Left ventricle myocardium inferior (tissue), 1 donor: ENCODE results near the gene COL4A2. TPM values are rescaled to one million over a fixed set of nuclear protein-coding genes. Genes with fewer than 3 reads are reported as not detected.
"Not testable (repeated sequence)": the region's sequence is repeated elsewhere in the genome, so short reads cannot be mapped to it uniquely, and the experiment has no call there.

Experiments used
- DNase-seq: peaks from one replicate; pipeline ENCODE4 v3.0.0-alpha.2; 2020
- H3K27ac ChIP-seq: fragments of 200-600 bp; replicated peaks from 2 replicates; pipeline ENCODE4 v1.8.0; 2021
- H3K27me3 ChIP-seq: fragments of 200-600 bp; 2 replicates; pipeline ENCODE4 v1.8.0; 2021; ENCODE audit warnings: low read depth
- H3K36me3 ChIP-seq: fragments of 200-600 bp; 2 replicates; pipeline ENCODE4 v1.8.0; 2021
- H3K4me1 ChIP-seq: fragments of 200-600 bp; 2 replicates; pipeline ENCODE4 v1.8.0; 2021
- H3K4me3 ChIP-seq: fragments of 200-600 bp; 2 replicates; pipeline ENCODE4 v1.8.0; 2021; ENCODE audit warnings: mild to moderate bottlenecking, moderate library complexity
- H3K9me3 ChIP-seq: fragments of 200-600 bp; replicated peaks from 2 replicates; pipeline ENCODE4 v1.8.0; 2021
- intact Hi-C: fragments of 100-400 bp; cut with micrococcal nuclease; formaldehyde crosslinking; loops from one replicate; pipeline ENCODE4 v1.11.0; 2022
- total RNA-seq: library from RNA; stranded (reverse); fragmentation: NEBNext Ultra II Directional; extraction: Animal tissue kit (Norgen Biotek cat#: 25700); gene quantifications from one replicate; pipeline ENCODE4 v1.2.1, GENCODE V29; 2021
- TF ChIP-seq, protein P1 (sequence below): fragments of 200-600 bp; IDR thresholded peaks from 2 replicates; pipeline ENCODE4 v1.8.0; 2021; ENCODE audit warnings: antibody characterized with exemption, mild to moderate bottlenecking, borderline replicate concordance
- donor health status: DM: no; HTN: yes; CAD: no; lungs with severe emphysema.

Gene COL4A2
- total RNA-seq, 1 donor from 2014 or later: 117 TPM

DNA sequence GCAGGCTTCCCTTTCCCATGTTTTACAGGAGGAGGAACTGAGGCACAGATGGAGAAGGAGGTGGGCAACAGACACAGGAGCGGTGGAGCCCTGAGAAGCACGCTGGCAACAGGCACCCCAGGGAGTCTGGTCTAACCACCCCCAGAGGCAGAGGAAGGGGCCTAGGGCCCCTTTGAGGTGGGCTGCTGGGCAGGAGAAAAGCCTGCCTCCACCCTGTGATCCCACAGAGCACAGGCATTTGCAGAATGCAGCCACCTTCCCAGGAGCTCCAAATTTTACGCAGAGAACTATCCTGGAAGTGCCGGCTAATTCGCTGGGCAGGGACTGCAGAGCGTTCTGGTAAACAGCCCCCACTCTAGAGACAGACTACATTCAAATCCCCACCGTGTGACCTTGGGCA is 224.0 kb downstream of the COL4A2 start:
- intact Hi-C loops: no loop called here
- Histone ChIP-seq H3K27me3 (no peaks in the 10 kb centered on the region), H3K36me3 (no peaks in the 10 kb centered on the region), H3K4me3 (no peak overlapping the region), H3K27ac (no peak overlapping the region), H3K4me1 (peaks cover 38% of the 10 kb centered on the region), H3K9me3 (no peaks in the 10 kb centered on the region)
- TF ChIP-seq, protein P1, sequence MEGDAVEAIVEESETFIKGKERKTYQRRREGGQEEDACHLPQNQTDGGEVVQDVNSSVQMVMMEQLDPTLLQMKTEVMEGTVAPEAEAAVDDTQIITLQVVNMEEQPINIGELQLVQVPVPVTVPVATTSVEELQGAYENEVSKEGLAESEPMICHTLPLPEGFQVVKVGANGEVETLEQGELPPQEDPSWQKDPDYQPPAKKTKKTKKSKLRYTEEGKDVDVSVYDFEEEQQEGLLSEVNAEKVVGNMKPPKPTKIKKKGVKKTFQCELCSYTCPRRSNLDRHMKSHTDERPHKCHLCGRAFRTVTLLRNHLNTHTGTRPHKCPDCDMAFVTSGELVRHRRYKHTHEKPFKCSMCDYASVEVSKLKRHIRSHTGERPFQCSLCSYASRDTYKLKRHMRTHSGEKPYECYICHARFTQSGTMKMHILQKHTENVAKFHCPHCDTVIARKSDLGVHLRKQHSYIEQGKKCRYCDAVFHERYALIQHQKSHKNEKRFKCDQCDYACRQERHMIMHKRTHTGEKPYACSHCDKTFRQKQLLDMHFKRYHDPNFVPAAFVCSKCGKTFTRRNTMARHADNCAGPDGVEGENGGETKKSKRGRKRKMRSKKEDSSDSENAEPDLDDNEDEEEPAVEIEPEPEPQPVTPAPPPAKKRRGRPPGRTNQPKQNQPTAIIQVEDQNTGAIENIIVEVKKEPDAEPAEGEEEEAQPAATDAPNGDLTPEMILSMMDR: no peak
- no peak for DNase-seq

DNA sequence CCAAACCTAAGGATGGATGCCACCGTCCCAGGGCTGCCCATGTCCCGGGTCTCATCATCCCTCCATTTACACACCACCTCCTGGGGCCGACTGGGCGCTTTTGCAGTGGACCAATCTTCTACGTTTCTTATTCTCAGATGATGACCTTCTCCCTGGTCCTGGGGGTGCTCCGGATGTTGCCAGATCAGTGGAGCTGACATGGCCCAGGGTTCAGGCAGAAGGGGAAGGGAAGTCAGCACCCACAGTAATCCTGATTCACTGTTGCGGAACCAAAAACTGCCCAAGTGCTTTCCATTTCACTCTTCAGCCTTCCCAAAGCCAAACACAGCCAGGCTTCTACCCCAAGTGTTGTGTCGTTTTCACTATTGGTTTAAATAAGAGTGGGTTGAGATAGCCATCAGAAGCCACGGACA is 224.6 kb downstream of the COL4A2 start:
- DNase-seq: no peak
- no peaks in the 10 kb centered on the region for H3K36me3 ChIP-seq
- no peaks in the 10 kb centered on the region for H3K9me3 ChIP-seq
- no peaks in the 10 kb centered on the region for H3K27me3 ChIP-seq
- TF ChIP-seq, protein P1: no peak
- intact Hi-C loops: no loop called here
- H3K27ac ChIP-seq: no peak overlapping the region
- H3K4me3 ChIP-seq: no peak overlapping the region
- peaks cover 35% of the 10 kb centered on the region for H3K4me1 ChIP-seq

DNA sequence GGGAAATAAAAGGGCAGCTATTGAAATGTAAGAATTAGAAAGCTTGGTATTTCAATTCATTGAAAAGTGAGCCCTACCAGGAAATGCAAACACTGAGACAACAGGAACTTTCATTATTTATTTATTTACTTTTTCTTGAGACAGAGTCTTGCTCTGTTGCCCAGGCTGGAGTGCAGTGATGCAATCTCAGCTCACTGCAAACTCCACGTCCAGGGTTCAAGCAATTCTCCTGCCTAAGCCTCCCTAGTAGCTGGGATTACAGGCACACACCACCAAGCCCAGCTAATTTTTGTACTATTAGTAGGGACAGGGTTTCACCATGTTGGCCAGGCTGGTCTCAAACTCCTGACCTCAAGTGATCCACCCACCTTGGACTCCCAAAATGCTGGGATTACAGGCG is 225.2 kb downstream of the COL4A2 start:
- DNase-seq, H3K4me3 ChIP-seq, H3K27ac ChIP-seq, intact Hi-C loops, H3K9me3 ChIP-seq, H3K27me3 ChIP-seq, H3K36me3 ChIP-seq: not testable (repeated sequence)
- H3K4me1 ChIP-seq: peaks cover 31% of the 10 kb centered on the region

GRCh38 chr13:110533771-110534670 is 226.9 kb downstream of the COL4A2 start:
- Histone ChIP-seq H3K4me3 (no peak overlapping the region), H3K9me3 (no peaks in the 10 kb centered on the region), H3K27ac (no peak overlapping the region), H3K27me3 (no peaks in the 10 kb centered on the region), H3K36me3 (no peaks in the 10 kb centered on the region), H3K4me1 (peaks cover 29% of the 10 kb centered on the region)
- TF ChIP-seq, protein P1: no peak
- DNase-seq: no peak
- intact Hi-C loops: no loop called here

DNA sequence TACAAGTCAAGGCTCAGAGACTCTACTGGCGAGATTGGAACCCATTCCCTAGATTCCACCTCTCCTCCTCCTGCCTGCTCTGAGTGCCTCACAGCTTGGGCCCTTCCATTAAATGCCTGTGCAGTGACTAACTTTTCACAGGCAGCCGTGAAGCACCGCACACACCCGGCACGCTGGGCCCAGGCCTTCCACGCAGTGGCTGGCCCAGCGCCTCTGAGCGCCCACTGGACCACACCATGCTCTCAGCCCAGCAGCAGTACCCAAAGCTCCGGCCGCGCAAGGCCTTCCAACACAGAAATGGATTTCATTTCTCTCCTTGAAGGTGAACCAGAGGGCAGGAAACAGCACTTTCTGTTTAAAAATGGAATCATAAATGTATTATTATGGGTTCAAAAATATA is 228.4 kb downstream of the COL4A2 start:
- Histone ChIP-seq H3K36me3 (no peaks in the 10 kb centered on the region), H3K4me3 (no peak overlapping the region), H3K27me3 (no peaks in the 10 kb centered on the region), H3K4me1 (peaks cover 33% of the 10 kb centered on the region), H3K27ac (peak overlapping the region; percentile 30), H3K9me3 (no peaks in the 10 kb centered on the region)
- TF ChIP-seq, protein P1: no peak
- no peak for DNase-seq
- intact Hi-C loops: no loop called here

- Histone ChIP-seq H3K4me3 (no peak overlapping the region), H3K4me1 (peaks cover 39% of the 10 kb centered on the region), H3K27me3 (no peaks in the 10 kb centered on the region), H3K9me3 (no peaks in the 10 kb centered on the region), H3K36me3 (no peaks in the 10 kb centered on the region), H3K27ac (peak overlapping the region; percentile 30)
- intact Hi-C loops: no loop called here
- TF ChIP-seq, protein P1: no peak
- no peak for DNase-seq
These were observed 229.1 kb downstream of the COL4A2 start for GRCh38 chr13:110536006-110536693.
